ENCODE data around the gene RPL37.
"Not testable (repeated sequence)": the region's sequence is repeated elsewhere in the genome, so short reads cannot be mapped to it uniquely, and the experiment has no call there.

Gene RPL37

DNA sequence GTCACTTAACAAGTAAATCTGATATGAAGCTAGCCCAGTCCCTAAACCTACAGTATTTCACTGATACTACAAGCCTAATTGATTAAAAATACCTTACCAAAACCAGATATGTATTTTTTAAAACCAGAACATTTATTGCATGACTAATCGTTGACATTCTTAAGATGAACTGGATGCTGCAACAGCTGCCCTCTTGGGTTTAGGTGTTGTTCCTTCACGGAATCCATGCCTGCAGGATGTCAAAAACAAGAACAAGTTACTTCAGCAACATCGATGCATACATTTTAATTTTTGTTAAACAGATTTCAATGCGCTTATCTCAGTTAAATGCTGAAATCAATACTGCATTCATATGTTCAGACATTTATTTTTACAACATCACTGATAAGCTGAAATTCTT is 2.7 kb downstream of the RPL37 start:
- DNase-seq = no peak

DNA sequence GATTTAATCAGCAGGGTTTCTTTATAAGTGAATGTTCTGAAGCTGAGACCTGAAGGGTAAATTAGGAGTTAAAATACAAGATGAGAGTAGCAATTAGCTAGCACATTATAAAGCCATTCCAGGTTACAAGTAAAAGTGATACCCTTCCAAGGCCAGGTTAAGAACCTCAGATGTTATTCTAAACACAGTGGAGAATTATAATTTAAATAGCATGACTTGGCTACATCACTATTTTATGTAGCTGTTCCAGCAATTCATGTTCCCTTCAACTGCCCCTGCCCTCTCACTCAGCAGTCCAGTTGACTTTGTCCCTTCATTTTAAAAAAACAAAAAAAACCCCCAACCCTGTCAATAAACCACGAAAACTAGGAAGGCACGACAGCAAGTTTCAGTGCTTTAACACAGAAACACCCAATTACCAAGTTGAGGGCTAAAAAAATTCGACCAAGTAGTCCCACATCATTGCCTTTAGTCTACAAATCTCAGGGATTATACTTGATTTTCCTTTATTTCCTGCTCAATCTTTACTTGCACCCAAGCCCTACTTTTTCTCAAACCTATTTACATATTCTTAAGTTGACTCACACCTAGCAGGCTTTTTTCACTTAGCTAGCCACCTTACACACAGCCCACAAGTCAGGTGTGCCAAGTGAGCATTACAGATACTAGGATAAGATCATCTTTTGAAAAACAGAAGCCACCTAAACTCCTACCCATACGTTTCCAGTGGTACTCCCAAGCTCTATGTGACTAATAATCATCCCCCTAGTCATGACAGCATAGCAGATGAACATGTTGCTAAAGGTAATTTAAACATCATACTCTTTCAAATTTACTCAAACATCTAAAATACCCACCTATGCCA is 3.4 kb downstream of the RPL37 start:
- no peak for DNase-seq

DNA sequence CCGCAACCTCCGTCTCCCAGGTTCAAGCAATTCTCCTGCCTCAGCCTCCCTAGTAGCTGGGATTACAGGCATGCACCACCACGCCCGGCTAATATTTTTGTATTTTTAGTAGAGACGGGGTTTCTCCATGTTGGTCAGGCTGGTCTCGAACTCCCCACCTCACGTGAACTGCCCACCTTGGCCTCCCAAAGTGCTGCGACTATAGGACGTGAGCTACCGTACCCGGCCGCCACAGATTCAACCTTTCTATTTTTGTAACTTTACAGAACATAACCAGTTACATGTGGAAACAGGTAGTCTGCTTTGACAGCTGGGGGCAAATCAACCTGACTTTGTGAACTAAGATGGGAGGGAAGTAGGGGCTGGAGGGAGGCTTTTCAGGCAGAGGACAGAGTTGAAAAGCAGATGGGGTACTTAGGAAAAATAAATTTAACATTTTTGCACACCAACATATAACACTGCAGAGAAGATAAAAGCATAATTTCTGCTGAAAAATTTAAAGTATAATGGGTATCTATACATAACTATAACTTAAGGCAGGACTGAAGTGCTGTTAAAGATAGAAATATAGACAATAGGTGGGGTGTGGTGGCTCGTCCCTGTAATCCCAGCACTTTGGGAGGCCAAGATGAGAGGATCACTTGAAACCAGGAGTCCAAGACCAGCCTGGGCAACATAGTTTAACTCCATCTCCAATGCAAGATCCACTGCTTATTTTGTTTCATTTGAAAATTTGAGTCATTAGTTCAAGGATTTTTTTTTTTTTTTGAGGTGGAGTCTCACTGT is 5.1 kb downstream of the RPL37 start:
- DNase-seq = no peak

DNA sequence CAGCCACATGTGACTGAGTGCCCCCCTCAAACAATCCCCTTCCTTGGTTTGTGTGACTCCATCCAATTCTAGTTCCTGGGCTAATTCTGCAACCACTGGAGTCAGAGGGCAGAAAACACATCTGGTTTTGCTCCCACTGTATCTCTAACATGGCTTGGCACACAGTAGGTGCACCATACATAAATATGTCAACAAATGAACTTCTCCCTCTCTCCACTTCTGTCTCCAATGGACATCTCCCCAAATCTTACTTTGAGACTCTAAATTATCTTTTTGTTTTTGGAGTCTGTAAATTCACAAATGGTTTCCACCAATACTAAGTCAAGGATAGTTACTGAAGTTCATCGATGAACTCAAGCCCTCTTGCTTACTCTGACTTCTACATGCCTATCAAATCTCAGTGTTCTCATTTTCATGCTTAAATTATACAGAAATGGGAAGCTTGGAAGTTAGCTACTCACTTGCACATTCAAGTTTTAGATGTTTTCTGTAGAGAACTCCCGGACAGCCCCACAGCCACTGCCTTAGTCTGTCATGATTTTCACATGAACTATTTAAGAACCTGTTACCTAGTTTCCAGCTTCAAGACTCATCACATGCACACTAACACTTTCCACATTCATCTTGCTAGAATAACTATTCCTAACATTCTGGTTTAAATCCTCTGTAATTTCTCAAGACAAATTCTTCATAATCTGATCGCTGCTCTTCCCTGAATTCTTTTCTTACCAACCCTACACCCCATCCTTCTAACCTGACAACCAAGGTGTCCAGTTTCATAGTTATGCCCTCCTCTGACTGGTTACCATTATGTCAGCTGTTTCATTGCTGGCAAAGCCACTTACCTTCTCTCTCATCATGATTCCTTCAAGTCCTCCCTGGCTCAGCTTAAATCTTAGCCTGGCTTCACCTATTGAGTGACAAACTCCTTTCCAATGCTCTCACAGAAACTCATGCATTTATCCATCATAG is 6.0 kb downstream of the RPL37 start:
- no peak for DNase-seq

DNA sequence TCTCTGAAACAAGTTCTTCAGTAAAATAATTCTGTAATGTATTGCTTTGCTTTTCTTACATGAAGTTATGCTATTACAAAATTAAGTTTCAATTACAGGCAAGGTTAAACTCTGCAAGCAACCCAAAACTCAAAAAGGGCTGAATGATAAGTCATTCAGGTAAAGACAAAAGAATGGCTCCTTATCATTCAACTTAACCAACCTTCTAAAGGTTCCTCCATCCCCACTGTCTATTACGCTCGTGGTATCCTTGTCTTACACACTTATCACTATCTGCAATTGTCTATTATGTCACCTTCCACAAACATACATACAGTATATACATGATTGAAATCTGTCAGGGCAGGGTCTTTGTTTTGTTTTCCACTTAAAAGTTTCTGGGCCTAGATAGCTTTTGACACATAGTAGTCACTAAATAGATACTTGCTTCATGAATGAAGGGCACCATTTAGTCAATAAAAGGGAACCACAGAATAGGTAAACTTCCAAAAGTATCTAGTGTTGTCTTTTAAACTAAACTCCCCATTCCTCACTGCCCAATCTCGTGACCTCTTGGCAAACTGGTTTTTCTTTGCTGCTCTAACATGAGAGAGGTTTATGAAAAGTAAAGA is 6.9 kb downstream of the RPL37 start:
- no peak for DNase-seq

DNA sequence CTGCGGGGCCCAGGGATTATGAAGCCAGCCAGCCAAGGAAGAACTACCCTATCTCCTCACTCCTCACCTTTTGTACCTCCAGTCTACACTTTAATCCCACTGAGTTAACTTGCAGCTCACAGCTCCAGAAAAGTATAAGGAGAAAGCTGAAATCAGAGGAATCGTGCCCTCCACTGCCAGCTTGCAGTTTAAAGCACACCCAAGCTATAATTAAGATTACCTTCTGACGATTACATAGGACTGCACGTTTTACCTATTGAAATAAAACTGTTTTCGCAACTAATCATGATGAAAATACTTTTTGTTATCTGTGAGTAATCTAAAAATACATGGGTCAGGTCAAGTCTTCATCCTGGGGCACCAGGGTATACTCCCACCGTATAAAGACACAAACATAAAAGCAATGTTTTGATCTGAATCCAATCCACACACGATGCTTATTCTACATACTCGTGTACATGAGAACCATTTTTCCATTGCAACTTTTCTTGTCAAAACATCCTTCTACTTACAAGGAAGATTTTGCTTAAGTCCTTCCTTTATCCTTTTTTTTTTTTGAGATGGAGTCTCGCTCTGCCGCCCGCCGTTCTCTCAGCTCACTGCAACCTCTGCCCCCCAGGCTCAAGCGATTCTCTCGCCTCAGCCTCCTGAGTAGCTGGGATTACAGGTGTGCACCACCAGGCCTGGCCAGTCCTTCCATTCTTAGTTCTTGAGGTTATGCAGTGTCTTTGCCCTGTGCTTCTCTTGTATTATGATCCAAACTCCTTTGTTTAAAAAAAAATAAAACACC is 7.6 kb downstream of the RPL37 start:
- no peak for DNase-seq

DNA sequence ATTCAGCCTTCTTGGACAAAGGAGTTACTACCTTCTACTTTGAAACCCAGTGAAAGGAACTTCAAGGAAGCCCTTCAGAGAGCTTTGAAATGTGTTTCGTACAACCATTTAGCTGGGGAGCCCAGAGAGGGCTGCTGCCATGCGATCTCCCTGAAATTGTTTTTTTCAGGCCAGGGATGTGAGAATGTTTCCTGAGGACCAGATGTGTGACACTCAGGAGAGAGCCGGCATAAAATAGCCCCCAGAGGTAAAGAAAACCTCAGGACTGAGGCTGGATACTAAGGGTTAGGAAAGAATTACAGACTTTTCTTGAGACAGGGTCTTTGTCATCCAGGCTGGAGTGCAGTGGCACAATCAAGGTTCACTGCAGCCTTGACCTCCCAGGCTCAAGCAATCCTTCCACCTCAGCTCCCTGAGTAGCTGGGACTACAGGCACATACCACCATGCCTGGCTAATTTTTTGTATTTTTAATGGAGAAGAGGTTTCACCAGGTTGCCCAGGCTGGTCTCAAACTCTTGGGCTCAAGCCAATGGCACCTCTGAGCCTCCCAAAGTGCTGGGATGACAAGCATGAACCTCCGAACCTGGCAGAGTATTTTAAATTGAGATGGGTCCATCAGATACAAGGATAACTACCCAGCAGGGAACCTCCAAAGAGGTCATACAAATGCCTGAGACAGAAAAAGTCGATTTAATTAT is 8.4 kb downstream of the RPL37 start:
- DNase-seq = no peak

DNA sequence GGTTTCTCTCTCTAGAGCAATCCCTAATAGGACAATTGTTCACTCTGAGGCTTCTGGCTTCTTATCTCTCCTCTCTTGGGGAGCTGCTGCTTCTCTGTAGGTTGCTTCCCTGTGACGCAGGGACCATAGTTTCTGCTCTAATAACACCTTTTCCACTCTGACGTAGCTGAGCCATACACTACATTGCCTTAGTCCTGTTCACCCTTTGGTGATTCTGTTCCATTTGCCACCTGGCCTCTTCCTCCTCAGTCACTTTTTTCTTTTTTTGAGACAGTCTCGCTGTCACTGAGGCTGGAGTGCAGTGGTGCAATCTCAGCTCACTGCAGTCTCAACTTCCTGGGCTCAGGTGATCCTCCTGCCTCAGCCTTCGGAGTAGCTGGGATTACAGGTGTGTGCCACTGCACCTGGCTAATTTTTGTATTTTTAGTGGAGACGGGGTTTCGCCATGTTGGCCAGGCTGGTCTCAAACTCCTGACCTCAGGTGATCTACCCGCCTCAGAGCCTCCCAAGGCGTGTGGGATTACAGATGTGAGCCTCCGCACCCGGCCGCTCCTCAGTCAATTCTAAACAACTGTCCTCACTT is 9.5 kb downstream of the RPL37 start:
- DNase-seq = not testable (repeated sequence)

DNA sequence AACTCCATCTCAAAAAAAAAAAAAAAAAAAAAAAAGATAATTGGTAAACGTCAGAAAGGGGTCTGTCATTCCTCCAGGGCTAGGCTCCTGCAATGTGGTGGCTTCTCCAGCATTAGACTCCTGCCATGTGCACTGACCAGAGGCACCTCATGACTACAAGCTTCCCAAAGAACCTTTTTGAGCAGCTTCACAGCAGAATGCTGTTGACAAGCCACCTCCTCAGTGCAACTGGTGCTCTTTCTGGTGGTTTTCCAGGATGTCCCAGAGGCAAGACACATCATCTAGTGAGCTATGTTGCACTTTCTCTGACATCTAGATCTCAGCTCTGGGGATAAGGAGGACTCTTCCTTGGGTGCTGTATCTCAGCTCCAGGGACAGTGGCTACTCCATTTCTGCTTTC is 11.6 kb downstream of the RPL37 start:
- DNase-seq = no peak

DNA sequence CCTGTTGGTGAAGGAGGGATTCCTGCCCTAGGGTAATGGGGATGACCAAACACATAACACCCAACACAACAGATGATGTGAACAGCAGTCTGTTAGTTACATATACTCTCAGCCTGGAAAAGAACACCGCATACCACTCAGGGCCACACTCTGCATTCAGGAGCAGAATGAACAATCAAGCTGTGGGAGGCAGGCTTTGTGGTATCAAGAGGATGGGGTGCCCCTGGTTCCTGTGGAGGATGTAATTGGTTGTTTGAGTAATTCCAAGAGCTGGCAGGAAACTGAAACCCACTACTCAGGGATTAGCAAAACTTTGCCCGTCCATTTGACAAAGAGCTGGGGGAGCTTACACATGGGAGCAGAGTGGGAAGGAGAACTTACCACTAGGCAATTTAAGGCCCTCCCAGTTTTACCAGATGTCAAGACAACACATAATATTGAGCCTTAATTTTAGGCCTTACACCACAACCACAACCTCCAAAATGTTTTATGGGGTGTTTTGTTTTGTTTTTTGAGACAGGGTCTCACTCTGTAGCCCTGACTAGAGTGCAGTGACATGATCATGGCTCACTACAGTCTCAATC is 21.2 kb downstream of the RPL37 start:
- no peak for DNase-seq

DNA sequence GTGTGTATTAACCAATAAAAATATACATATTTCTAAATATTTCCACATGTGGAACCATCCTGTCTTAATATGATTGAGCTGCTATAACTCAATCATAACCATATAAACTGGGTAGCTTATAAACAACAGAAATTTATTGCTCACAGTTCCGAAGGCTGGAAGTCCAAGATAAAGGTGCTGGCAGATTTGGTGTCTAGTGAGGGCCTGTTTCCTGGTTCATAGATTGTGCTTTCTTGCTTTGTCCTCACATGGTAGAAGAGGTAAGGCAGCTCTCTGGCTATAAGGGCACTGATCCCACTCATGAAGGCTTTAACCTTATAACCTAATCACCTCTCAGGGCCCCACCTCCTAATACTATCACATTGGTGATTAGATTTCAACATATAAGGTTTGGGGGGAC is 22.9 kb downstream of the RPL37 start:
- DNase-seq = no peak

DNA sequence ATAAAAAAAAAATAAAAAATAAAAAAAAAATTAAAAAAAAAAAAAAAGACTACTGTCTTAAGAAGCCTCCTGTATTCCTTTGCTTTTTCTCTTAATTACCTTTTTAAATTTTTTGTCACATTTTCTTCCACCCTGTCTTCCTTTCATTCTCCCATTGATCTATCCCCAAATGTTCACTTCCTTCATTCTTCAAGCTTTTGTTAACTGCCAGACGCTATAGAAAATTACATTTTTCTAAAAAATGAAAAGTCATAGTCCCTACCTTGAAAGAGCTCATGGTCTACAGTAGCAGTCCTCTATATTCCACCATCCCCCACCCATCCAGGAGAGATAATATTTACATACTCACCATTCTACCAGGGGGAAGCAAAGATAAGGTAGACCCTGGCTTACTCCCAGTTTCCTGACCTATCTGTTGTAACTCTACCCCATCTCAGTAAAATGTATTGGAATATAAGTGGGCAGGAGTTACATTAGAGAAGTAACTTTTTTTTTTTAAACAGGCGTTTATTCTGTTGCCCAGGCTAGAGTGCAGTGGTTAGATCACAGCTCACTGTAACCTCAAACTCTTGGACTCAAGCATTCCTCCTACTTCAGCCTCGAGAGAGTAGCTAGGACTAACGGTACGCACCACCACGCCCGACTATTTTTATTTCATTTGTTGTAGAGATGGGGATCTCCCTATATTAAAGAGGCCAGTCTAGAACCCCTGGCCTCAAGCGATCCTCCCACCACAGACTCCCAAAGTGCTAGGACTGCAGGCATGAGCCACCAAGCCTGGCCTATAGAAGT is 33.1 kb downstream of the RPL37 start:
- DNase-seq = no peak

DNA sequence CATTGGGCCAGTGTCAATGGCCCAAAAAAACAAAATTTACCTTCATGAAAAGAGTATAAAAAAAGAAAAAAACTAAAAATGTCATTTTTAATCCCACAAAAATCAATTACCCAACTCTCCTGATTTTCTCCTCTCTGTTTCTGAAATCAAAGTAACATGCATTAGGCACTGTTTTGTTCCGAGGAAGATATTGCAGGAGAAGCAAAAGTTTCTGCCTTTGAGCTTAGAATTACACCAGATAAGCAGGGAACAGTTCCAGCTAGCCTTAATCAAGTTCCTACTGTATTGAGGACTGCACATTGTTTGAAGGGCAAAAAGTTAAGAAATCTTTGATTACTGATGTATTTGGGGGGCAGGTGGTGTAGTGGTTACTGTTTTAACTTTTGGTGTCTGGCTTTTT is 35.8 kb downstream of the RPL37 start:
- DNase-seq = no peak

DNA sequence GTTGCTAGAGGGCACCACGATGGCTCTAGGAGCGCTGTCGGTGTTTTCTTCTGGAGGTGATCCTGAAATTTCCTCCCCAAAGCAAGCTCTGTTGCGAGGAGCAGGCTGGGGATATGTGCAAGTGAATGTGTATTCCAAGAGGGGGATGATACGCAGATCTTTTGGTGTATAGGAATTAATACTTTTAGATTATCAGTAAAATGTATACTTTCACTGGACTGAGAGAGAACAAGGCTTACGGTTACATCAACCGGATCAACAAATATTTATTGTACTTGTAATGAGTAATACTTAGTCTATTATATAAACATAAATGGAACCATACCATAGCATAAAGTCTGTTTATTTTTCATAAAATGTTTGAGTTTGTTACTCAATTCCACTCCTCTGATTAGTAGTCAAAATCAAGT is 36.2 kb downstream of the RPL37 start:
- no peak for DNase-seq

DNA sequence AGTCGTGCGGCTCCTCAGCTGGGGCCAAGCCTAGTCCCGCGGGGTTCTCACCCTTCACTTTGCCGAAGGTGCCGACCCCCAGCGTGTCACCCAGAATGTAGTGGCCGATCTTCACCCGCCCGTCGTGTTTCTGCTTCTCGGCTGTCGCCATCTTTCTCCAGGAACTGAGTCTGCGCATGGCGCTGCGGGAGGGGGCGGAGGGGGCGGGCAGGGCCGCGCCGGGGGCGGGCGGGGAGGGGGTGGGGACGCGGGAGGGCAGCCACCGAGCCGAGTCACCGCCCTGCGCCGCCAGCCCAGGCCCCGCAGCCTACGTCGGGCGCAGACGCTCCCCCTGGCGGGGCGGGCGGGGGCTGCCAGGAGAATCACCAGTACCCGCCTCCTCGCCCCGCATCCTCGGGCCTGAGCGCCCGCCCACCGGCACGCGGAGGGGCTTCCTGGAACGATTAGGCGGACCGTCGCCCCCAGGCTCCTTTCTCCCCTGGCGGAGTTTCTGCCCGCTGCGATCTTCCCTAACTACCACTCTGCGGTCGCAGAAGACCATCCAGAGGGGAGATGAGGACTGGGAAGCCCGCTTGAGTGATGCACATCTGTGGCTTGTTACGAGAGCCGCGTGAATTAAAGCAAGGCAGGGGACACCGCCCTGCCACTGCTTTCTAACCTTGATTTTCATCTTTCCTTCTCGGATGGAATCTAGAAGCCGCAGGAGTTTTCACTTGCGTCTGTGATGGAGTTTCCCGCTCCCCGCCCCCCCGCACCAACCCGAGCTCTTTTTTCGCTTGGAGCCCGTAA is 36.8 kb downstream of the RPL37 start, which contains the start of gene PRKAA1:
Gene PRKAA1 (minus strand): TSS at position 363 of the 789 bp plus-strand sequence. CDS start 185 bp downstream, at position 178.
- DNase-seq = peak; percentile 89

DNA sequence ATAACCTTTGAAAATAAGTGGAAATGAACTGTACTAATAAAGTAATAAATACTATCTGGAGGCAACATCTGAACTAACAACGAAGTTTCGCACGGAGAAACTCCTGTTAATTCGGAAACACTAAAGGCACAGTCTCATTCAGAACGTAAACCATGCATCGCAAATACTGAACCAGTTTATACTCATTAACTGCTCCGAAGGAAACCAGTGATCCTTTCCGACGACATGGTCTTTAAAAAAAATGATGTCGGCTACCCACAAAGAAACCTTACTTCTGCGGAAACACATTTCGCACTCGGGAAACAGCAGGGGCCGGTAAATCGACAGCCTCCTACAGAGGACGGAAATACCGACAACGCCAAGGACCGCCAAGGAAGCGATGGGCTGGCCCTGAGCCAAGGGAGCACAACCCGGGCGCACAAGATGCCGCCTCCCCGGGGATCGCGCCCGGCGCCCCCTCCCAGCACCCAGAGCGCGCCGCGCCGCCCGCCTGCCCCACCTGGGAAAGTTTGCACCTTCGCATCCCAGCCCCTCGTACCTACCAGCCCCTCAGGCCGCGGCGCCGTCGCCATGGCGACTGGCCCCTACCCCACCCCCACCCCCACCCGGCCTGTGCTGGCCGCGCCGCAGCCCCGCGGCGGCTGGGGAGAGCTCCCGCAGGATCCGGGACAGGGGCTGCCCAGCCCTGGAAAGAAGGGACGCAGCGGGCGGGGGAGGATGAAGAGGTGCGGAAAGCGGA is 37.6 kb downstream of the RPL37 start:
- peak; percentile 75 for DNase-seq

DNA sequence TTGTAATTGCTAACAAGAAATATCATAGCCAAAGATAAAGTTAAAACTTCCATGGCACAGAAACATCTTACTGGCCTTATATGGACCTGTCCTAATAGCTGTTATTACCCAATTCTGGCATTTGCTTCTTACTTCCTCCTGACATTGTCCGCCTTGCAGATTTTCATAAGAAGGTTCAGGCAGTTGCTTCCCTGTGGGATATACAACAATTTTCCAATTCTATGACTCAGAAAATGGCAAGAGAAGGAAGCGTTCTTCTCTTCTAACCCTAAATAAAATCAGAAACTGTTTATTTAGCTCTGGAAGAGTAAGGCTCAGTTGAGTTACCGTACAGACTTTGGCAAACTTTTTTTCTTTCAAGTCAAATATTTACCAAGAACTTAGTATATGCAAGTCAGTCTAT is 38.5 kb downstream of the RPL37 start:
- DNase-seq = no peak

DNA sequence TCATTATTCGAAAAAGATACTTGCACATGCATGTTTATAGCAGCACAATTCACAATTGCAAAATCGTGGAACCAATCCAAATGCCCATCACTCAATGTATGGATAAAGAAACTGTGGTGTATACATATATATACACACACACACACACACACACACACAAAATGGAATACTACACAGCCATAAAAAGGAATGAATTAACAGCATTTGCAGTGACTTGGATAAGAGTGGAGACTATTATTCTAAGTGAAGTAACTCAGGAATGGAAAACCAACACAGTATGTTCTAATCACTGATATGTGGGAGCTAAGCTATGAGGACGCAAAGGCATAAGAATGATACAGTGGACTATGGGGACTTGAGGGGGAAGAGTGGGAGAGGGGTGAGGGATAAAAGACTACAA is 40.1 kb downstream of the RPL37 start:
- DNase-seq = not testable (repeated sequence)
